ENCODE data around the gene RPLP2.

DNA sequence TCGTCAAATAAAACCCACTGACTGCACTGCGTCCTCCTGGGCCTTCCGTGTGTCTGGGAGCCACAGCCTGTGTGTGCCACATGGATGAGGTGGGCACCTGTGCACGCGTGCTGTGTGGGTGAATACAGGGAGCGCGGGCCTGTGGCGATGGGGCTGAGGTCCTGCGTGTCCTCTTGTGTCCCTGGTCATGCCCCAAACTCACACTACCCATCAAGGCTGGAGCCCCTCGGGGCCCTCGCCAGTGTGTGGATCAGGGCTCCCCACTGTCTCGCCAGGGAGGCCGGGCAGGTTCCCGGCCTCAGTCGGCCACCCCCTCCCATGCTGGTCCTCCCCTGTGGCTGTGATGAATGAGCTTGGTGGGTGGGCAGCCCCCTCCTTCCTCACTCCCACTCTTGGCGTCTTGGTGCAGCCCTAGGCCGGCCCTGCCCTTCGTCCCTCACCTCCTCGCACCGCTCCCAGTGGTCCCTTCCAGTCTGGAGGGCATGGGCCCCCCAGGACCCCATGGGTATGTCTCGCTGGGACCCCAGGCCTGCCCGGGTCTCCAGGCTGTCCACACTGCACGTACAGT is 22.3 kb downstream of the RPLP2 start:
- TF ChIP-seq POLR2AphosphoS5 (IDR thresholded peaks at IDR 0.05; ENCODE audit: low read depth, low read length) (no peak), POLR2A (IDR thresholded peaks at IDR 0.05; ENCODE audit: low read depth, low read length) (no peak), TAF1 (IDR thresholded peaks at IDR 0.05; ENCODE audit: low read depth, low read length) (no peak), POU2F2 (IDR thresholded peaks at IDR 0.05; ENCODE audit: low read depth, low read length) (no peak)

Data from GM12891 (cell line).